Retinal pigment epithelial cell (primary cell): ENCODE results near the gene SGCE.

Experiments
- DNase-seq: peaks from one replicate; pipeline ENCODE4 v3.0.0-alpha.2; 2010; ENCODE audit warnings: low read depth
- H3K4me3 ChIP-seq: 2 replicates; pipeline ENCODE4 v1.5.1; 2011; ENCODE audit warnings: mild to moderate bottlenecking, low read length, control low read depth, moderate library complexity
- CTCF ChIP-seq: conservative IDR thresholded peaks from 2 replicates; pipeline ENCODE4 v1.5.1; 2011; ENCODE audit warnings: low read depth, low read length, control low read depth, inconsistent platforms

SGCE gene

GRCh38 chr7:94575646-94576045, 80.3 kb downstream of the SGCE start:
- H3K4me3 ChIP-seq = no peak overlapping the region
- DNase-seq = no peak
- TF ChIP-seq CTCF = no peak

- no peak for DNase-seq
- TF ChIP-seq CTCF = no peak
- no peak overlapping the region for H3K4me3 ChIP-seq
Measured at GRCh38 chr7:94571816-94572215, 84.1 kb downstream of the SGCE start.

DNA sequence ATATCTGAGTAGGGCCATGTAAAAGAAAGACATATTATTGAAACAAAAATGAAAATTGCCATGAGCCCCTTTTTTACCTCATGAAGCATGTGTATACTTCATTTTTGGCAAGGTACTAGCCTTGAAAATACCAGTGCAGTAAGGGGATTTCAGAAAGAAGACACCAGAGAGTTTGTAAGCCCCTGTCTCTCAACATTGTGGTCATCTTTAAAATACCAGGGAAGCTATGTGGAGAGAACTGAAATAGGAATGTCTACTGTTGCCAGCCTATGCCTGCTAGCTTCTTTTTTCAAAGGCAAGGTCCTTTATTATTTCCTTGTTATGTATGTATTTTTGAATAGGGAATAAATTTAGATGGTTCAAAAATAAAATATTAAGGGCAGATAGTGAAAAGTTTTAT, 88.5 kb downstream of the SGCE start:
- no peak for DNase-seq
- no peak for TF ChIP-seq CTCF
- H3K4me3 ChIP-seq = no peak overlapping the region

DNA sequence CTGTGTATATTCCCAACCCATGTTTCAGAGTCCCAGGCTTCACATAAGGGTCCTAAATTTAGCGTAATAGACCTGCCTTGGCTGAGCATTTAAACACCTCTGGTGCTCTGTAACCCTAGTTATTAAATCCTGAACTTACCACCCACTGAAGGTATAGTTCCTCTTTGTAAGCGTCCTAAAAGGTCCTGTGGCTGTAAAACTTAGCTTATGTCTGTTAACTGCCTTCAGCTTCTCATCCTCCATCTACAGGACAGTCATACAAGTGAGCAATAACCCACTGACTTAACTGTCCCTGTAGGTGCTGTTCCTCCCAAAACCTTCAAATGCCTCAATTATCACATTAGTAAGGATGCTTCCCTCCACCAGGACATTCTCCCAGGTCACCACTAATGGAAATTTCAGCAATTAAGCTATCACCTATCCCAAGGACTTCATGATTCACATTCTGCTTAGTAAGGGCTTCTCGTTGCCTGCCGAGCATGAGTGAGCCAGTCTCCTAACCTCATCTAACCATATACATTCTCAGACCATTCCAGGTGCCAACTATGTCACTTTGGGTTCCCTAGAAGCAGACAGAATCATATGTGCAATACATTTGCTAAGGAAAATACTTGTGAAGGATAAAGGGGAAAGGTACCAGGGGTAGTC, 90.6 kb downstream of the SGCE start:
- no peak for DNase-seq
- TF ChIP-seq CTCF = no peak
- H3K4me3 ChIP-seq = no peak overlapping the region

- H3K4me3 ChIP-seq = no peak overlapping the region
- no peak for DNase-seq
- no peak for TF ChIP-seq CTCF
Measured at GRCh38 chr7:94562525-94562924, 93.4 kb downstream of the SGCE start.

- DNase-seq = no peak
- TF ChIP-seq CTCF = no peak
- H3K4me3 ChIP-seq = no peak overlapping the region
Measured at GRCh38 chr7:94561841-94562514, 94.0 kb downstream of the SGCE start.

GRCh38 chr7:94559972-94560371, 96.0 kb downstream of the SGCE start:
- no peak for DNase-seq
- no peak overlapping the region for H3K4me3 ChIP-seq
- no peak for TF ChIP-seq CTCF
